Stimulated activated naive CD8-positive, alpha-beta T cell treated with anti-CD3 and anti-CD28 coated beads, Interleukin-15, amount 100 ng/mL, for 72 hours (primary cell): ENCODE measurements around the gene REEP3.

Source experiments
- ATAC-seq: fragments of 150-1000 bp; cut with Tn5 transposase; 2 replicates; pipeline ENCODE4 v1.10.0; 2021; ENCODE audit warnings: mild to moderate bottlenecking, moderate library complexity
- DNase-seq, 2 donors: peaks; one replicate each; pipeline ENCODE4 v3.0.0; 2021 to 2022
- H3K27ac Mint-ChIP-seq, 2 donors: one replicate each; pipeline ENCODE4 v1.8.0; 2022; ENCODE audit warnings: mild to moderate bottlenecking in 2 of 2, mixed read lengths in 2 of 2, moderate library complexity in 2 of 2
- H3K27me3 Mint-ChIP-seq: one replicate; pipeline ENCODE4 v1.8.0; 2022; ENCODE audit warnings: mixed read lengths
- H3K4me1 Mint-ChIP-seq: one replicate; pipeline ENCODE4 v1.8.0; 2022; ENCODE audit warnings: mild to moderate bottlenecking, mixed read lengths
- H3K4me3 Mint-ChIP-seq, 2 donors: one replicate each; pipeline ENCODE4 v1.8.0; 2022; ENCODE audit warnings: mild to moderate bottlenecking in 2 of 2, mixed read lengths in 2 of 2, moderate library complexity in 1 of 2
- H3K9me3 Mint-ChIP-seq, 2 donors: one replicate each; pipeline ENCODE4 v1.8.0; 2022; ENCODE audit warnings: mixed read lengths in 2 of 2

The REEP3 gene

GRCh38 chr10:63667596-63668480 lies 146.6 kb downstream of the REEP3 start:
- no peak overlapping the region for H3K27ac Mint-ChIP-seq
- ATAC-seq, result no peak
- DNase-seq, result no peak
- H3K4me1 Mint-ChIP-seq, result no peaks in the 10 kb centered on the region
- no peak overlapping the region for H3K4me3 Mint-ChIP-seq
- no peaks in the 10 kb centered on the region for H3K9me3 Mint-ChIP-seq
- H3K27me3 Mint-ChIP-seq, result peaks cover 8% of the 10 kb centered on the region

- DNase-seq, result no peak
- Mint-ChIP-seq H3K27ac (no peak overlapping the region), H3K4me3 (no peak overlapping the region), H3K27me3 (peaks cover 8% of the 10 kb centered on the region), H3K9me3 (no peaks in the 10 kb centered on the region), H3K4me1 (no peaks in the 10 kb centered on the region)
- no peak for ATAC-seq
Observed at GRCh38 chr10:63670291-63670898, 149.2 kb downstream of the REEP3 start.

GRCh38 chr10:63671317-63671937 lies 150.2 kb downstream of the REEP3 start:
- no peak for DNase-seq
- no peaks in the 10 kb centered on the region for H3K4me1 Mint-ChIP-seq
- no peaks in the 10 kb centered on the region for H3K9me3 Mint-ChIP-seq
- no peak overlapping the region for H3K27ac Mint-ChIP-seq
- no peak overlapping the region for H3K4me3 Mint-ChIP-seq
- ATAC-seq, result no peak
- peaks cover 8% of the 10 kb centered on the region for H3K27me3 Mint-ChIP-seq

GRCh38 chr10:63672491-63672890 lies 151.3 kb downstream of the REEP3 start:
- Mint-ChIP-seq H3K4me3 (no peak overlapping the region), H3K9me3 (no peaks in the 10 kb centered on the region), H3K27me3 (peaks cover 8% of the 10 kb centered on the region), H3K4me1 (no peaks in the 10 kb centered on the region), H3K27ac (peak overlapping the region in 1 of 2 donors; percentile 87)
- ATAC-seq, result no peak
- DNase-seq, result no peak

GRCh38 chr10:63673246-63673645 lies 152.0 kb downstream of the REEP3 start:
- H3K4me3 Mint-ChIP-seq, result no peak overlapping the region
- peak overlapping the region in 1 of 2 donors; percentile 2 for H3K27ac Mint-ChIP-seq
- DNase-seq, result no peak
- H3K27me3 Mint-ChIP-seq, result peaks cover 8% of the 10 kb centered on the region
- H3K9me3 Mint-ChIP-seq, result no peaks in the 10 kb centered on the region
- H3K4me1 Mint-ChIP-seq, result no peaks in the 10 kb centered on the region
- no peak for ATAC-seq

GRCh38 chr10:63673846-63674245 lies 152.6 kb downstream of the REEP3 start:
- peaks cover 8% of the 10 kb centered on the region for H3K27me3 Mint-ChIP-seq
- ATAC-seq, result no peak

More at GRCh38 chr10:63673846-63674245, 152.6 kb downstream of the REEP3 start:
- Mint-ChIP-seq H3K4me3 (no peak overlapping the region), H3K9me3 (no peaks in the 10 kb centered on the region), H3K4me1 (no peaks in the 10 kb centered on the region), H3K27ac (no peak overlapping the region)
- DNase-seq, result no peak
